Germinal center (tissue), 1 donor: ENCODE data around the gene TMEM63C.
"Not testable (repeated sequence)": the region's sequence is repeated elsewhere in the genome, so short reads cannot be mapped to it uniquely, and the experiment has no call there.

Experiments
- DNase-seq: peaks from one replicate; pipeline ENCODE4 v3.0.0; 2012; ENCODE audit warnings: mixed read lengths, low spot score

Gene TMEM63C

DNA sequence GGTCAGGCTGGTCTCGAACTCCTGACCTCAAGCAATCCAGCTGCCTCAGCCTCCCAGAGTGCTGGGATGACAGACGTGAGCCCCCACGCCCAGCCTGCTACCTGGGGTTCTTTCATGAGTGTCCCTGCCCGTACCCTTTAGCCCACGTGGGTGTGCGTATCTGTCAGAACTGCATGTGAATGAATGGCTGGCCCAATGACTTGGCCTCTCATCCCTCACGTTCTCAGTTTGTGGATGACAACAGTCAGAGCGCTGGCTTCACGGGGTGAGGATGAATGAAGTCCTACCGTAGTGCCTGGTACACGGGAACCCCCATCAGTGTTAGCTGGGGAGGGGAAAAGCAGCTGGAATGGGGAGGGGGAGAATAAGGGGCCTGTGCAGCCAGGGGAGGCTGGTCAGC is 23.9 kb upstream of the TMEM63C start:
- no peak for DNase-seq

DNA sequence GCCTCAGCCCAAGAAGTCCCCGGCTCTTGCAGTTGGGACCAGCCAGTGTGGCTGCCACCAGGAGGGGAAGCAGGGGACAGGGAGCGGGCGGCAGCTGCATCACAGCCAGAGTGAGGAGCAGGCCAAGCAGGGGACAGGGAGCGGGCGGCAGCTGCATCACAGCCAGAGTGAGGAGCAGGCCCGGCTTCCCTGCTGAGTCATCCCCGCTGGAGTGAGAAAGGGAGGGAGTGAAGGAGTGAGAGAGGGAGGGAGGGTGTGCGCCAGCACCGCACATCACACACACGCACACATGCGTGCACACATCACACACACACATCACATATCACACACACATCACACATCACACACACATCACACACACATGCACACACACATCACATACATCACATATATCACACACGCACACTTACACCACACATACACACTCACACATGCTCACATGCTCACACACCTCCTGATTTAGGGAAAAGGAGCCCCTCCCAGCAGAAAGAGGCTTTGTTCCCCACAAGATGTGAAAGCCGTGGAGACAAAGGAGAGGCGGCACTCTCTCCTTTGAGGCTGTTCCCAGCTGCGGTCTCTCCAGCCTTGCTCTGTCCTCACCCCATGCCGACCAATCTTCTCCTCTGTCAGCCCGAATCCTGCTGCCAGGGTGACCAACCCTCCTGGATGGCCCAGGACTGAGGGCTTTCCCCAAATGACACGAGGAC is 23.3 kb upstream of the TMEM63C start:
- no peak for DNase-seq

DNA sequence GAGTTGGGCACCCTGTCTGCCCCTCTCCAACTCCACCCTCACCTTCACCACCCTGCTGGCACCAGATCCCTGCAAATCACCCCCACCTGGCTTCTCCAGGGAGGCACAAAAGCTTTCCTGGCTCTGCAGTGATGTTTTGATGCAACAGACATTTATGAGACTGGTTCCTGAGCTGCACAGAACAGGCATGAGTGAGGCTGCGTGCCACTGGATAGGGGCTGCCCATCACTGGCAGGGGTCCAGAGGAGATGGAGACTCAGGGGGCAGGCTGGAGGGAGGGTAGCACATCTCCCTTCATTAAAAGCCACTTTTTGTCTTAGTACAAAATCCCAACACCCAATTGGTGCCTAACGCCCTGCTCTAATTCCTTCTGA is 22.7 kb upstream of the TMEM63C start:
- no peak for DNase-seq

DNA sequence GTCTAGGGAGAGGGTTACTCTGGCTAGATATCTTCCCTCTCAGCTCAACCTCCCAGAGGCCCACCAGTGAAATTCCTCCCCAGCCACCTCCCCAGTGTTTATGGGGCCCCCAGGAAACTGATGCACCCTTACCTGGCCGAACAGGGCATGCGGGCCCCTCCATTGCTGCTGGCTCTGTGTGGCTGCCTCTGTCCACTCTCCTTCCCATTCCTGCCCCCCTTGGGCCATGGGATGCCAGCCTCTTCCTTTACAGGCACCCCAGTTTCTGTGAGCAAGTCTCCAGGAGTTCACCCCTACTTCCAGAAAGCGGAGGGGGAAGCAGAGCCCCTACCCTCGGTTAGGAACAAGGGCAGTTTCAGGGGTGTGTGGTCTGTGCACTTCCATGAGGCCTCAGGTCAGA is 20.6 kb upstream of the TMEM63C start:
- DNase-seq, result no peak

DNA sequence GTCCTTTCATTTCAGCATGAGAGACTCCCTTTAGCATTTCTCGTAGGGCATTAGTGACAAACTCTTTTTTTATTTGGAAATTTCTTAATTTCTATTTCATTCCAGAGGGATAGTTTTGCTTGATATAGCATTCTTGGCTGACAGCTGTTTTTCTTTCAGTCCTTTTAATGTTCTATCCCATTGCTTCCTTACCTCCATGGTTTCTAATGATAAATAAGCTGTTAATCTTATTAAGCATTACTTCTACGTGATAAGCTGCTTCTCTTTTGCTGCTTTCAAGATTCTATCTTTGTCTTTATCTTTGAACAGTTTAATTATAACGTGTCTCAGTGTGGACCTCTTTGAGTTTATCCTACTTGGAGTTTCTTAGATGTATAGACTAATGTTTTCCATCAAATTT is 11.6 kb upstream of the TMEM63C start:
- no peak for DNase-seq

DNA sequence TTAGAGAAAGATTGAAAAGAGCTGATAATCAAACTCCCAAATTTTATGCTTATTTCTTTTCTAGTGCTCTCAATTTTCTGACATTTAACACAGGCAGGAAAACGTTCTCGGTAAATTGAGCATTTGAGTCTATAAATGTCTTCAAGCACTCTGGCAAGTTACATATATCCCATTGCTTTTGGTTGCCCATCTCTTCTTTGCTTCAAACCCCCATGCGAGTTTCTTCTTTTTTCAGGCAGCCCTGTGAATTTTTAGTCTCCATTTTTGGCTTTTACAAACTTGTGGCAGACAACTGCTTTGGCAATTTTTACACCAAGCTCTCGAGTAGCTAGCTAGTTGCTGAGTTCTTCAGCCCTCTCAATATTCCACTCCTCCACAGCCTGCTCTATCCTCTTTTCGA is 8.7 kb upstream of the TMEM63C start:
- DNase-seq, result no peak

DNA sequence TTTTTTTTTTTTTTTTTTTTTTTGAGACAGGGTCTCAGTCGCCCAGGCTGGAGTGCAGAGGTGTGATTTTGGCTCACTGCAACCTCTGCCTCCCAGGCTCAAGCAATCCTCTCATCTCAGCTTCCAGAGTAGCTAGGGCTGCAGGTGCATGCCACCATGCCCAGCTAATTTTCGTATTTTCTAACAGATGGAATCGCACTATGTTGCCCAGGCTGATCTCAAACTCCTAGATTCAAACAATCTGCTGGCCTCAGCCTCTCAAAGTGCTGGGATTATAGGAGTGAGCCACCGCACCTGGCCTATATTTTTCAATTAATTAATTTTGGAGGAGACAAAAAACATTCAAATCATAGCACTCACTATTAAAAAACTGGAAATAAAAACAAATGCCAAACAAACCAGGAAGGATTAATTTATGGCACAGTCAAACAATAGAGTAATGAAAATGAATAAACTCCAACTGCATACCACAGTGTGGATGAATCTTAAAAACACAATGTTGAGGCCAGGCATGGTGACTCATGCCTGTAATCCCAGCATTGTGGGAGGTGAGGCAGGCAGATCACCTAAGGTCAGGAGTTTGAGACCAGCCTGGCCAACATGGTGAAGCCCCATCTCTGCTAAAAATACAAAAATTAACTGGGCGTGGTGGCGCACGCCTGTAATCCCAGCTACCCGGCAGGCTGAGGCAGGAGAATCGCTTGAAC is 7.5 kb upstream of the TMEM63C start:
- not testable (repeated sequence) for DNase-seq

DNA sequence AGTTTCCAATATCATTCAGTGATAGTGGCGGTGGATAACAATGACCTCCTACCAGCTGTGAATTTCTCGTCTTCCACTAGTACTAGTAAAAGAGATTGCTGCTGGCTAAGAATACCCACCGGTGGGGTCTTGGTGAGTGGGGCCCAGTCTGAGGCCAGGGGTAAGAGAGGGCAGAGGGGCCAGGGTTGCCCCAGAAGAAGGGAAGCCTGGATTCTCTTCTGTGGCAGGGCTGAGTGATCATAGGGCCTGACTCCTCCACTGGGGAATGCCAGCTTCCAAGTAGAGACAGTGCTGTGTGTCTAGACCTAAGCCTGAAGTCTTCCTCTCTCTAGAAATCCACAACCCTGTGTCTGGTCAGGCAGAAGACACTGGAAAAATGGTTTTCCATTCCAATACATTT is 5.8 kb upstream of the TMEM63C start:
- DNase-seq, result no peak

DNA sequence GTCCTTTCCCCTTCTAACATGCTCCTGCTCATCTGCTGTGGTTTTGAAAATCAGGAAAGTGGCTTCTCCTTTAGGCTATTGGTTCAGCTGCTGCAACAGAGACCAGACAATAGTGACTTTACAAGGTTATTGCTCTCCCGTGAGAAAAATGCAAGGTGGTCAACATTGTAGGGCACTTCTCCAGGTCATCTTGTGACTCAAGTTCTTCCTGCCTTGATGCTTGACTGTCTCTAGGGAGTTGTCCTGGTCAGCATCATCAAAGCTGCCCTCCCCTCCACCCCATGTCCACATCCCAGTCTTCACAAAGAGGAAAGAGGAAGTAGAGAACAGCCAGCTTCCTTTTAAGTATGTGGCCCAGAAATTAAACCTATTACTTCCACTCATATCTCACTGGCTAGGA is 3.9 kb upstream of the TMEM63C start:
- DNase-seq, result no peak

DNA sequence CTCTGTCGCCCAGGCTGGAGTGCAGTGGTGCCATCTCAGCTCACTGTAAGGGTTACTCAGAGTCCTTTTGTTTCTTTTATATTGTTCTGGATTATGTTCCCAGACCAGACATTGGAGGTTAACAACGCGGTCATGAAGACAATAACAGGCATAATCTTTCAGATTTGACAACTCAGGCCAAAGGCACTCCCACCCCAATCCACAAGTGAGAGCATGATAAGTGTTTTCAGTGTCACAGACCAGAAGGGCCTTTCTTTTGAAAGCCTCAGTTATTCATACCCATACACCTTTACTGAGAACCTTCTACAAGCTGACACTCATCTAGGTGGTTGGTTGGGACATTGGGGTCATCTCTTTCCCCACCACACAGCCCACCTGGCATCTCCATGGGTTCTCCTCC is 2.9 kb upstream of the TMEM63C start:
- DNase-seq, result no peak

DNA sequence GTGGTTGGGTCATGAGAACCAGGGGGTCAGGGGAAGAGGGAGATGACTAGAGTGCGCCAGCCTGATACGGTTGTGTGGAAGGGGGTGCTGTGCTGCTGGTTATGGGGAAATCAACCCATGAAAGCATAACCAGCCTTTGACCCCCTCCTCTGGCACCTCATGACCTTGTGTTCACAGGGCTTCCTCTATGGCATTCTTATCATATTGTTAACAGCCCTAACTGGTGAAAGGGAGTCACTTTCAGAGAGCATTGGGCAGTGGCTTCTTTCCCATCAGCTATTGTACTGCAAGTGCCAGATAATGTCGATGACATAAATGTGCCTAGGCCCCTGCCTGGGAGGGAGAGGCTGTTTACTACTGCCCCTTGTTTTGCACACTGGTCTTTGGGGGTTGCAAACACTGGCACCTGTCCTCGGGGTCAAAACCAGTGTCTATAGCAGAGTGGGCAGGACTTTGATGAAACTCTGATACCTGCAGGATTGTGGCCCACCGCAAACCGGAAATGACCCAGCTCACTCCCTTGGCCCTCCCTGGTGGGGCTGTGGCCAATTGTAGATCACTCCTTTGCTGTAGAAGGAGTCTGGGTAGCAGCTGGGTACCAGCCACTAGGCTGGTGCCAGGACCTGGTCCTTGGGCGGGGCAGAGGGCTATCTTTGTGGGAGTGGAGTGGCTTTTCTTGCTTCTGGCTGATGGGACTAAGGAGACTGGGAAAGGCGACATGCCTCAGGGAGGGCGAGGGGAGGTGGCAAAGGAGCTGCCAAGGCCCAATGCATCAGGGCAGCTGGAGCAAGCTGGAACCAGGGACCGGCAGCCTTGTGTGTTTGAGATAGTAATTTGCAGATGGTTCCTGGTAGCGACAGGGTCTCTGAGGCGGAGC is 634 bp upstream of the TMEM63C start:
- no peak for DNase-seq

DNA sequence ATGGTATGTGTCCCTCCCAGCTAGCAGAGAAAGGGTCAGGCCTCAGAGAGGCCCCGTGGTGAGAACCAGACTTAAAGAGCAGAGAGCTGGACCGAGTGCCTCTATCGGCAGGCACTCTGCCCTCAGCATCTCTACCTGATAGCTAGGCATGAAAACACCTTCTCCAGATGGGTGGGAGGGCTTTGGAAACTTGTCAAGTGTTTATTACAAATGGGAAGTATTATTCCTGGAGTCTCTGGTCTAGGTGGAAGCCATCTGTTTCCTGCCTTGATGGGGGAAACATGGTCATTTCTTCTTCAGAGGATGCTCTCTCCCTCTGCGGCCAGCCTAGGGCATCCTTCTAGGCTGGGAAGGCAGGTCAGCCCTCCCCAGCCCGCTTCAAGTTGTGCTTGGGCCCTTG is 2.3 kb downstream of the TMEM63C start:
- DNase-seq, result no peak

DNA sequence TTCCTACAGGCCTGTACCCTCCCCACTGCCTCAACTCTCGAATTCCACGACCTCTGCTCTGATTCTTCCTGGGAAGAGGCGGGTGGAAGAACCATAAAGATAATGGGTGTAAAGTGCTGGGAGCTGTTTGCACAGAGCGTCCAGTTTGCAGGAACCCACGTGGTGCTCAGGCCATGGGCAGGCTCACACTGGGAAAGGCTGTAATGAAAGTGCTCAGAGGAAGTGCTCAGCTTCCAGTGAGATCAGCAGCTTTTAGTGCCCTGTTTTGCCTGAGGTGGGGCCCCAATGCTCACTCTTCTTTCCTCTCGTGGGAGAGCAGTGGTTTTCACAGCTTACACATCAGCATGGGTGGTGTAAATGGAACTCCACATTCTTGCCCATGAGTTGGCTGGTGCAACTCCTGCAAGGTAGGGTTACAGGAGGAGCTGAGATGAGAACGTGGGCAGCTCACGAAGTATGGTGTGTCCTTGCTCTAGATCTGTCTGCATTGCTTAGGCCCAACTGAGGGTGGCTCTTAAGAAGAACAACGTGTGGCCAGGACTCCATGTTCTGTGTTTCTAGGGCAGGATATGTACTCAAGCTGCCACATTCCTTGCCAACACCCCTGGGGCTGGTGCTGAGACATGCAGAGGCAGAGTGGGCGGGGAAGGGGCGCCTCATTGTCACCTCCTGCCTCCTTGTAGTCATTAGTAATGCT is 2.9 kb downstream of the TMEM63C start:
- no peak for DNase-seq

DNA sequence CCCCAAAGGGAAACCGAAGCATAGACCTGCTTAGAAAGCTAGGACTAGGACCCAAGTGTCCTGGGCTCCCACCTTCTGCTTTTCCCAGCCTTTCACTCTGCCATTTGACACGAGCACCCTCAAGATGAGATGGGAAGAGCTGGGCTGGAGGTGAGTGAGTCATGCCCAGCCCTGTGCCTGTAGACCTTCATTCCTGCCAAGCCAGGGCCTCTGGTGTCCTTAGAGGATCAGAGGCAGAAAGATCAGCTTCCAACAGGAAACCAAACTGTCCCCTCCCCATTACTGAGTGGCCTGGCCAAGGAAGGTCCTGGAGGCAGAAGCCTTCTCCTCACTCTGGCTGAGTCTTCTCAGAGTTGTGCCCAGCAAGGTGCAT is 3.5 kb downstream of the TMEM63C start:
- no peak for DNase-seq

DNA sequence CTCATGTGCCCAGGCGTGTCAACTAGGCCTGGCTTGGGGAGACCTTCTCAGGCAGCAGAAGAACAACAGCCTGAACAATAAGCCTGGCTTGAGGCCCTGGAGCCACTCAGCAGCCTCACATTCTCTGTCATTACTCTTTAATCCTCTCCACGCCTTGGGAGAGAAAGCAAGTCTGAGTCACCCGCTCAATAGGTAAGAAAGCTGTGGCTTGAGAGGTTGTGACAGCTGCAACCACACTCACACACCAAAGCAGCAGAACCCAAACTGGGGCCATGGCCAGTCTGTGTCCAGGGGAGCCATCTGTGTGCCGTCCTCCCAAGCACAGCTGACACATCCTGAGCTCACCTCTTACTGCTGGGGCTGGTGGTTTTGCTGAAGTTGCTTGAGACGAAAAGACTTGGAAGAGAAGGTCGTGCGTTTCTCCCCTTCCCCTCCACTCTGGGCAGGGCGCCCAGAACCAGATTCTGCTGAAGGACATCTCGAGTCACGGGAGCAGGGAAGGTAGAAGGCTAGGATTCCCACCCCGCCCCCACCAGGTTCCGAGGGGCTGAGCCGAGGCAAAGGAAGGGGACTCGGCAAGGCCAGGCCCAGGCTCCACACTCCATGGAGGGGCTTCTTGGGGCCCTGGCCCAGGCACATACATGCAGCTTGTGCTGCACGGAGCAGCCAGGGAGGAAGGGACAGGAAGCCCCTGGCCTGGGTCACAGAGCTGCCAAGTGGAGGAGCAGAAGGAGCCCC is 5.5 kb downstream of the TMEM63C start:
- no peak for DNase-seq

DNA sequence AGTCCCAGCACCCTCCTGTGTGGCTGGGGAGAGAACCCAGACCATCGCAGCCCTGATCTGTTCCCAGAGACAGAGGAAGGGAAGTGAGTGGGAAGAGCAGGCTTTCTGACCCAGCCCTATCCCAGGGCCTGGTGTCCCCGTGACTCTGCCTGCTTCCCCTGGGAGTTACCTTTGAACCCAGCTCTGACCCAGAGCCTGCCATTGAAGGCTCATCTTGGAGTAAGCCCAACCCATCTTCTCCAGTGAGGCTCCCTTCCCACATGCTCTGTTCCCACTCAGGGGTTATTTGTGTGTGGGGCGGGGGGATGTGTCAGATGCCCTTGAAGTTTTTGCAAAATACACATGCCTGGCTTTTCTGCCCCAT is 6.0 kb downstream of the TMEM63C start:
- DNase-seq, result no peak

DNA sequence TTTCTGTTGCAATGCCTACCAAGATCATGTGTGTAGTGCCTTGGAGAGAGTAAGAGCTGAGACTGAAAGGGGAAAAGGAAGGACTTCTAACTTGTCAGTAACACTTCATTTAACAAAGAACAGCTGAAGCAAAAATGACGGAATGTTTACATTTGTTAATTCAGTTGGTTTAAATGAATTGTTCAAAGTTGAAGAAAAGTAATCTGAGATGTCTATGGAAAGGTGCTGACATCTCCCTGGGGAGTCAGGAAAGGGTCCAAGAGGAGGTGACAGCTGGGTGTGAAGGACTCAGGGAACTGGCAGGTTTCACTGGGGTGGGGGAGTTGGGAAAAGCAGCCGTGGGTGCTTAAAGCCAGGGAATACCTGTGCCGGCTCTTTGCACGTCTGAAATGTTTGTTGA is 7.9 kb downstream of the TMEM63C start:
- no peak for DNase-seq

DNA sequence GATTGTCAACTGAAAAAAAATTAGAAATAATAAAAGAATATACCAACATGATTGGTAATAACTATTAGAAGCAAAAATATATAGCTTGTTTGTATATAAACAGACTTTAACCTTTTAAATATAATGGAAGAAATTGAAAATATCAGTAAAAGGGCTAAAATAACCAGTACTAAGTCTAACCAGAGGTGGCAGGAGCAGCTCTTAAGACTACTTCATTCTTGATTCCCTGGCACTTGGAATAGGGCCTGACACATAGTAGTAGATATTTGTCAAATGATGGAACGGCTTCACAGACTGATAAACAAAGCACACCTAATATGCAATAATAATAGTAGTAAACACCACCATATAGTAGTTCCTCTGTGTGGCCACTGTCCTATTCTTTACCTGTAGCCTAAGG is 9.4 kb downstream of the TMEM63C start:
- no peak for DNase-seq

DNA sequence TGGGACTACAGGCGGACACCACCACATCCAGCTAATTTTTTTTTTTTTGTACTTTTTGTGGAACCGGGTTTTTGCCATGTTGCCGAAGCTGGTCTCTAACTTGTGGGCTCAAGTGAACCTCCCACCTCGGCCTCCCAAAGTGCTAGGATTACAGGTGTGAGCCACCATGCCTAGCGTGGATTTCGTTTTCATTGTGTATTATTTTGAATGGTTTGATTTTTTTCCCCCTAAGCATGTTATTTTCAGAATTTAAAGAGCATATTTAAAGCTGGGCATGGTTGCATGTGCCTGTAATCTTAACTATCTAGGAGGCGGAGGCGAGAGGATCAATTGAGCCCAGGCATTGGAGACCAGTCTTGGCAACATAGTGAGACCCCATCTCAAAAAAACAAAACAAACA is 13.1 kb downstream of the TMEM63C start:
- DNase-seq, result no peak

DNA sequence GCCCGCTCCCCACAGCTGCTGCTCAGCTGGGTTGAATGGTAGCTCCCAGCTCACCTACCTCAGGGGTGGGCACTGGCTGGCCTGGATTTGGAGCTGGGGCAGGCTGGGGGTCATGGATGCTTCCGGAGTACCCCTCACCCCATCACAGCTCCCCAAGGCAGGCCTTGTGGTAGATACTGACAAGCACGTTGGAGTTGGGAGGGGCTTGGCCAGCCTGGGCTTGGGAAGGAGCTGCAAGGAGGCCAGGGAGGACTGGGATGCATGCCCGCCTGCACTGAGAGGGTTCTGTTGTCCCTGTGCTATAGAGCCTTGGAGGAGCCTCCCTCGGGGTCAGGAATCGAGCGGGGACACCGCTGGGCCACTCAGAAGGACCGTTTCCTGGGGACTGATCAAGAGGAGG is 14.2 kb downstream of the TMEM63C start:
- no peak for DNase-seq

DNA sequence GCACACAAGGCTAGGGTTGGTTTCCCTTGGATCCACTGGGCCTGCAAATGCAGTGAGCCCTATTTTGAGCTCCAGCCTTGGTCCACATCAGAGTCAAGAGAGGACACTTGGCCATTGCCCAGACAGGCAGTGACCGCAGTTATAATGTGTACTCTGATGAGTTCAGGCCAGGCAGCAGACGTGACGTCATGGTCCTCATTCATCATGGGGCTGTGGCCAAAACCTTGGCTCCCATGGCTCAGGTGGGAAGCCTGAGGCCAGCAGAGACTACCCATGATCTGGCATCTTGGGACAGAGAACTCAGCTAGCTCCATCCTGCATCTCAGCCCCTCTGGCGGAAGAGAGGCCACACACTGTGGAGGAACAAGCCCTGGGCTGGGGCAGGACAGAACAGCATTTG is 16.4 kb downstream of the TMEM63C start:
- DNase-seq, result no peak

DNA sequence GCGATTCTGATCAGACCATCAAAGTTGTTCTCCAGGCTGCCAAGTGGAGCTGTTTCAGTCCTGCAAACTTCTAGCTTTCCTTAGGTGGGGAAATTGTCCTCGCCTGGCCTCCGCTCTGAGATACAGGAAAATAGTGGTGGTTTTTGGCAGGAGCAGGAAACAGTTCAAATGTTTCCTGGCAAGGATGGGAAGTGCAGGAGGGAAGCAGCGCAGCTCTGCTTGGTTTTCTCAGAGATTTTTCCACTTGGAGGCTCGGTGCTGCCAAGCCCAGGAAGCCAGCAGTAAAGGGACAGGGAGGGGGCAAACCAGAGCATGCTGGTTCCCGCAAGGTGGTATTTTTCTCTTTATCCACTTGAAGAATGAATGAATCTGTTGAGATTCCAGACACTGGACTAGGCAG is 17.0 kb downstream of the TMEM63C start:
- DNase-seq, result no peak
